ENCODE data around the gene CELF3. TPM values are rescaled to one million over a fixed set of nuclear protein-coding genes. Genes with fewer than 3 reads are reported as not detected.

Gene CELF3
- total and polyA plus RNA-seq, 2 experiments from 2014 or later, result 0.31 to 0.58 TPM

GRCh38 chr1:151689494-151689893 is 27.1 kb downstream of the CELF3 start:
- Histone ChIP-seq H3K4me2 (no peak overlapping the region), H4K20me1 (replicated peaks; ENCODE audit: insufficient read depth) (no peaks in the 10 kb centered on the region), H2AFZ (no peak overlapping the region), H3K27me3 (ENCODE audit: insufficient read depth) (no peaks in the 10 kb centered on the region), H3K27ac (ENCODE audit: low read depth) (no peak overlapping the region), H3K4me1 (ENCODE audit: insufficient read depth) (no peaks in the 10 kb centered on the region), H3K9me2 (ENCODE audit: insufficient read depth) (no peaks in the 10 kb centered on the region), H3F3A (replicated peaks; ENCODE audit: low read depth) (no peaks in the 10 kb centered on the region), H3K36me3 (ENCODE audit: insufficient read depth) (0 out of 2 replicates have a peak, but pooled peaks cover 5% of the 10 kb centered on the region), H3K4me3 (no peak overlapping the region), H3K79me2 (replicated peaks; ENCODE audit: insufficient read depth) (no peaks in the 10 kb centered on the region)
- TF ChIP-seq ETS1 (IDR thresholded peaks at IDR 0.05), result no peak
- TF ChIP-seq EZH2phosphoT487 (IDR thresholded peaks at IDR 0.05; ENCODE audit: unreplicated experiment), result no peak
- no peak for TF ChIP-seq CREB1 (CRISPR knock-in tag; IDR thresholded peaks at IDR 0.05; ENCODE audit: low read depth)
- no peak for TF ChIP-seq JUNB (IDR thresholded peaks at IDR 0.05; ENCODE audit: unreplicated experiment)
- no peak for TF ChIP-seq EZH2 (IDR thresholded peaks at IDR 0.05; ENCODE audit: low read depth, unreplicated experiment)
- TF ChIP-seq ZNF331 (CRISPR knock-in tag; IDR thresholded peaks at IDR 0.05; ENCODE audit: low read depth), result no peak
- no peak for TF ChIP-seq ZNF462 (CRISPR knock-in tag; IDR thresholded peaks at IDR 0.05)
- no peak for TF ChIP-seq REST (IDR thresholded peaks at IDR 0.05; ENCODE audit: unreplicated experiment)
- no peak for TF ChIP-seq ZNF114 (CRISPR knock-in tag; IDR thresholded peaks at IDR 0.05)
- no peak for TF ChIP-seq STAT1 (IDR thresholded peaks at IDR 0.05; ENCODE audit: unreplicated experiment)
- TF ChIP-seq CTCF (conservative IDR thresholded peaks at IDR 0.05; ENCODE audit: low read depth in 2 of 2), result no peak
- TF ChIP-seq NANOG (IDR thresholded peaks at IDR 0.05; ENCODE audit: borderline replicate concordance), result no peak
- no peak for TF ChIP-seq POLR2AphosphoS5 (IDR thresholded peaks at IDR 0.05; ENCODE audit: low read depth)
- no peak for DNase-seq (ENCODE audit: low spot score)
- no peaks in the 10 kb centered on the region for H3K9me3 Mint-ChIP-seq
- H3K4me1 Mint-ChIP-seq, result no peaks in the 10 kb centered on the region; the same call in 2 of the 3 replicates
- no peak overlapping the region for H3K4me3 Mint-ChIP-seq
- no peak for ATAC-seq
- peaks cover 2% of the 10 kb centered on the region for H3K27me3 Mint-ChIP-seq (ENCODE audit: insufficient read depth, low read depth, poor library complexity)
- H3K27ac Mint-ChIP-seq, result no peak overlapping the region
- H3K36me3 Mint-ChIP-seq (ENCODE audit: low read depth), result peaks cover 19% of the 10 kb centered on the region
